K562 (cell line): ENCODE data around the gene KCNAB2. TPM values are rescaled to one million over a fixed set of nuclear protein-coding genes. Genes with fewer than 3 reads are reported as not detected.

ENCODE experiments used
- ATF3 ChIP-seq, 2 experiments: fragments of 450-650 bp in 1 of 2; sonication (generic) in 1 of 2; formaldehyde crosslinking in 1 of 2; IDR thresholded peaks in 1 of 2; conservative IDR thresholded peaks in 1 of 2; 2 replicates each; pipeline versions ENCODE4 v1.6.1 to v1.8.1; 2016 to 2023; ENCODE audit warnings: mild to moderate bottlenecking in 2 of 2, moderate library complexity in 2 of 2, inconsistent platforms in 1 of 2, missing genetic modification reagents in 1 of 2
- BACH1 ChIP-seq: fragments of 200-800 bp; sonication (Bioruptor generic); IDR thresholded peaks from 2 replicates; pipeline ENCODE4 v1.6.1; 2016; ENCODE audit warnings: missing genetic modification characterization, missing compliant biosample characterization
- CHCHD3 ChIP-seq: fragments of 250-450 bp; sonication (Bioruptor Pico); IDR thresholded peaks from 2 replicates; pipeline ENCODE4 v2.1.2; 2022; ENCODE audit warnings: mild to moderate bottlenecking
- DLX4 ChIP-seq: fragments of 250-450 bp; sonication (Bioruptor Pico); IDR thresholded peaks from 2 replicates; pipeline ENCODE4 v1.6.1; 2021; ENCODE audit warnings: mild to moderate bottlenecking
- E2F6 ChIP-seq, 2 experiments: IDR thresholded peaks; 2 replicates each; pipeline ENCODE4 v1.6.1; 2011; ENCODE audit warnings: borderline replicate concordance in 1 of 2, control low read depth in 1 of 2, low read depth in 1 of 2, low read length in 1 of 2, mild to moderate bottlenecking in 1 of 2, mixed read lengths in 1 of 2, moderate library complexity in 1 of 2; ENCODE audit not compliant: insufficient read depth in 1 of 2, insufficient read length in 1 of 2, poor library complexity in 1 of 2, severe bottlenecking in 1 of 2; ENCODE audit errors: extremely low read depth in 1 of 2
- ESRRB ChIP-seq: fragments of 250-450 bp; sonication (Bioruptor Pico); IDR thresholded peaks from 2 replicates; pipeline ENCODE4 v1.5.0; 2020; ENCODE audit warnings: mild to moderate bottlenecking, moderate library complexity, borderline replicate concordance
- GATAD2B ChIP-seq: fragments of 450-650 bp; IDR thresholded peaks from 2 replicates; pipeline ENCODE4 v1.6.1; 2017; ENCODE audit warnings: mild to moderate bottlenecking, borderline replicate concordance
- HDGF ChIP-seq: fragments of 450-650 bp; IDR thresholded peaks from 2 replicates; pipeline ENCODE4 v1.6.1; 2016
- HOXB6 ChIP-seq: fragments of 250-450 bp; sonication (Bioruptor Pico); IDR thresholded peaks from 2 replicates; pipeline ENCODE4 v1.5.1; 2022; ENCODE audit warnings: mild to moderate bottlenecking, borderline replicate concordance
- MAX ChIP-seq: sonication (generic); formaldehyde crosslinking; IDR thresholded peaks from 2 replicates; pipeline ENCODE4 v1.9.0; 2022; ENCODE audit warnings: mild to moderate bottlenecking, missing genetic modification reagents
- MCM3 ChIP-seq: fragments of 450-650 bp; IDR thresholded peaks from 2 replicates; pipeline ENCODE4 v1.6.1; 2016
- MYC ChIP-seq, 2 experiments: fragments of 250-450 bp in 1 of 2; sonication (Bioruptor Pico) in 1 of 2; IDR thresholded peaks; 2 replicates each; pipeline versions ENCODE4 v1.5.1 to v1.6.1; 2012 to 2021; ENCODE audit warnings: low read depth in 2 of 2, borderline replicate concordance in 1 of 2, improper control_type of control experiment in 1 of 2, low read length in 1 of 2, mild to moderate bottlenecking in 1 of 2, moderate library complexity in 1 of 2
- NFE2 ChIP-seq: IDR thresholded peaks from 2 replicates; pipeline ENCODE4 v1.6.1; 2014; ENCODE audit warnings: antibody characterized with exemption, low read depth
- NFIC ChIP-seq: fragments of 450-650 bp; IDR thresholded peaks from 2 replicates; pipeline ENCODE4 v1.6.1; 2017; ENCODE audit warnings: mild to moderate bottlenecking, inconsistent platforms
- NFIX ChIP-seq: fragments of 250-450 bp; sonication (Bioruptor Pico); IDR thresholded peaks from 2 replicates; pipeline ENCODE4 v1.4.0; 2020; ENCODE audit warnings: low read depth, mild to moderate bottlenecking, moderate library complexity
- PML ChIP-seq: IDR thresholded peaks from 2 replicates; pipeline ENCODE4 v1.6.1; 2012; ENCODE audit warnings: low read length, inconsistent platforms
- SMARCA5 ChIP-seq: fragments of 450-650 bp; IDR thresholded peaks from 2 replicates; pipeline ENCODE4 v1.6.1; 2016
- ZBTB11 ChIP-seq, 3 experiments: fragments of 200-800 bp in 1 of 3; fragments of 250-450 bp in 1 of 3; fragments of 450-650 bp in 1 of 3; sonication (Bioruptor Pico) in 1 of 3; sonication (Bioruptor generic) in 1 of 3; formaldehyde crosslinking in 1 of 3; IDR thresholded peaks; 2 replicates each; pipeline versions ENCODE4 v1.6.1 to v1.8.0; 2016 to 2022; ENCODE audit warnings: mild to moderate bottlenecking in 2 of 3, missing genetic modification characterization in 2 of 3, missing compliant biosample characterization in 1 of 3, moderate library complexity in 1 of 3
- ZFX ChIP-seq: sonication (generic); formaldehyde crosslinking; IDR thresholded peaks from 2 replicates; pipeline ENCODE4 v1.8.0; 2022; ENCODE audit warnings: mild to moderate bottlenecking, missing genetic modification reagents, moderate library complexity
- polyA plus RNA-seq, 8 experiments: library from polyadenylated mRNA; depleted of rRNA in 4 of 8; stranded (reverse) in 5 of 8; unstranded in 3 of 8; fragments of >200 nt; fragmentation: Nextera tagmentation in 2 of 8; fragmentation: Illumina TruSeq in 1 of 8; extraction: Ambion mirVana in 2 of 8; extraction: Trizol in 1 of 8; gene quantifications; 2 replicates each; pipeline versions ENCODE4 v1.2.1 to v1.2.3, GENCODE V29; 2011 to 2014; ENCODE audit warnings: inconsistent platforms in 1 of 8, missing spikeins in 1 of 8
- total RNA-seq, 7 experiments: library from RNA; depleted of rRNA in 6 of 7; stranded (reverse); fragments of >200 nt in 6 of 7; fragmentation: Illumina TruSeq in 2 of 7; extraction: Trizol in 2 of 7; gene quantifications; 2 replicates each; pipeline versions ENCODE4 v1.2.1 to v1.2.3, GENCODE V29; 2011 to 2021; ENCODE audit warnings: low replicate concordance in 1 of 7

KCNAB2 gene
- total and polyA plus RNA-seq, 9 of the 15 experiments (the other 6 are each of a cell fraction or from before 2014, with no cell fraction given) = 1.8 to 15.8 (median 7.1) TPM

- TF ChIP-seq MYC (IDR thresholded peaks at IDR 0.05; ENCODE audit: low read depth, low read length) (peak; percentile 41), MYC (CRISPR knock-in tag; IDR thresholded peaks at IDR 0.05; ENCODE audit: borderline replicate concordance, low read depth) (no peak), MCM3 (no peak), SMARCA5 (no peak), NFE2 (no peak), NFIX (CRISPR knock-in tag) (peak; percentile 50; the same call in 1 of the 2 replicates), ZFX (CRISPR knock-in tag) (no peak), HDGF (no peak), GATAD2B (no peak), BACH1 (no peak), ZBTB11 (CRISPR knock-in tag; IDR thresholded peaks at IDR 0.05) (no peak), NFIC (peak; percentile 94), HOXB6 (CRISPR knock-in tag) (no peak), DLX4 (CRISPR knock-in tag) (no peak), CHCHD3 (CRISPR knock-in tag) (no peak), PML (no peak), ATF3 (IDR thresholded peaks at IDR 0.05) (no peak), ATF3 (CRISPR knock-in tag; conservative IDR thresholded peaks at IDR 0.05) (no peak), E2F6 (IDR thresholded peaks at IDR 0.05; ENCODE audit: borderline replicate concordance in 1 of 2, extremely low read depth in 1 of 2, insufficient read depth in 1 of 2, insufficient read length in 1 of 2, low read depth in 1 of 2, low read length in 1 of 2, poor library complexity in 1 of 2, severe bottlenecking in 1 of 2) (peak in 1 of 2 experiments; percentile 70), MAX (peak; percentile 80), ESRRB (CRISPR knock-in tag) (no peak)
- TF ChIP-seq, all 486 proteins: peak for 6
These were observed 27.9 kb downstream of the KCNAB2 start (continued) for GRCh38 chr1:6073480-6074053.
